Coronary artery (tissue), 2 donors: ENCODE results near the gene NLRP9.

Experiments used
- DNase-seq: peaks from one replicate; pipeline ENCODE4 v3.0.0-alpha.2; 2017; ENCODE audit warnings: low spot score
- H3K27ac ChIP-seq, 2 donors: fragments of 200-600 bp; sonication (generic); one replicate each; pipeline ENCODE4 v1.5.1; 2016 to 2019
- H3K4me3 ChIP-seq: fragments of 200-600 bp; sonication (generic); 2 replicates; pipeline ENCODE4 v1.5.1; 2016; ENCODE audit warnings: mild to moderate bottlenecking, moderate library complexity
- TF ChIP-seq, protein P1 (sequence below): fragments of 200-600 bp; sonication (generic); IDR thresholded peaks from one replicate; pipeline ENCODE4 v1.5.1; 2019; ENCODE audit warnings: antibody characterized with exemption

The NLRP9 gene

GRCh38 chr19:55695511-55696290 is 42.5 kb downstream of the NLRP9 start:
- H3K27ac ChIP-seq = no peak overlapping the region
- DNase-seq = no peak

GRCh38 chr19:55694656-55695491 is 43.3 kb downstream of the NLRP9 start:
- DNase-seq = no peak
- TF ChIP-seq, protein P1, sequence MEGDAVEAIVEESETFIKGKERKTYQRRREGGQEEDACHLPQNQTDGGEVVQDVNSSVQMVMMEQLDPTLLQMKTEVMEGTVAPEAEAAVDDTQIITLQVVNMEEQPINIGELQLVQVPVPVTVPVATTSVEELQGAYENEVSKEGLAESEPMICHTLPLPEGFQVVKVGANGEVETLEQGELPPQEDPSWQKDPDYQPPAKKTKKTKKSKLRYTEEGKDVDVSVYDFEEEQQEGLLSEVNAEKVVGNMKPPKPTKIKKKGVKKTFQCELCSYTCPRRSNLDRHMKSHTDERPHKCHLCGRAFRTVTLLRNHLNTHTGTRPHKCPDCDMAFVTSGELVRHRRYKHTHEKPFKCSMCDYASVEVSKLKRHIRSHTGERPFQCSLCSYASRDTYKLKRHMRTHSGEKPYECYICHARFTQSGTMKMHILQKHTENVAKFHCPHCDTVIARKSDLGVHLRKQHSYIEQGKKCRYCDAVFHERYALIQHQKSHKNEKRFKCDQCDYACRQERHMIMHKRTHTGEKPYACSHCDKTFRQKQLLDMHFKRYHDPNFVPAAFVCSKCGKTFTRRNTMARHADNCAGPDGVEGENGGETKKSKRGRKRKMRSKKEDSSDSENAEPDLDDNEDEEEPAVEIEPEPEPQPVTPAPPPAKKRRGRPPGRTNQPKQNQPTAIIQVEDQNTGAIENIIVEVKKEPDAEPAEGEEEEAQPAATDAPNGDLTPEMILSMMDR = no peak
- Histone ChIP-seq H3K4me3 (no peak overlapping the region), H3K27ac (no peak overlapping the region)

More at GRCh38 chr19:55695511-55696290, 42.5 kb downstream of the NLRP9 start:
- TF ChIP-seq, protein P1 = no peak
- H3K4me3 ChIP-seq = no peak overlapping the region

GRCh38 chr19:55694241-55694655 is 44.0 kb downstream of the NLRP9 start:
- TF ChIP-seq, protein P1 = no peak
- no peak overlapping the region for H3K4me3 ChIP-seq
- no peak for DNase-seq
- H3K27ac ChIP-seq = no peak overlapping the region

DNA sequence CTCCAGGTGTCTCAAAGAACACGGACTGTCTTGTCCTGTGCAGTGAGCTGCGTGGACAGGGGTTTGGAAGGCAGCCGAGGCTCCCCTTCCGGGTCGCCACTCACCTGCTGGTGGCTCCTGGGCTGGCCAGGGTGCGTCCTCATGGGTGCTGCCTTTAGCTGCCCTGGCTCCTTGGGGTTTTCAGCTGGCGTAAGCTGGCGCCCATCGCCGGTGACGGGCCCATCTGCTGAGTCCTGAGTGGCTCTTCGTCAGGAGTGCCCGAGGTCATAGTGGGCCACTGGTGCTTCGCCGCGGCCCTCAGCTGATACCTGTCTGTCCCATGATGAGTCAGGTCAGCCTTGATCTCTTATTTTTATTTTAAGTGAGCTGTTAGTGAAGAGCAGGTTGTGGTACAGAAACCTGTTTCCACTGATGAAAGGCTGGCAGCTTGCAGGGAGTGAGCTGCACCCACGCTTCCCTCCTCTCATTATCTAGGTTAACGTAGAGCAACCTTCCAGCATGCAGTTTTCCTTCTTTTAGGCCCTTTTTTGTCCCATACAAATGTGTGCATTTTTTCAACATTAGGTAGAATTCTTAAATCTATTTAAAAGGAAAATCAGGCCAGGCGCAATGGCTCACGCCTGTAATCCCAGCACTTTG is 44.7 kb downstream of the NLRP9 start:
- DNase-seq = no peak
- TF ChIP-seq, protein P1 = no peak

GRCh38 chr19:55692681-55693081 is 45.5 kb downstream of the NLRP9 start:
- Histone ChIP-seq H3K4me3 (no peak overlapping the region), H3K27ac (no peak overlapping the region)
- TF ChIP-seq, protein P1 = no peak
- no peak for DNase-seq

More for the DNA sequence above, 44.7 kb downstream of the NLRP9 start:
- no peak overlapping the region for H3K4me3 ChIP-seq
- H3K27ac ChIP-seq = no peak overlapping the region

GRCh38 chr19:55691561-55692481 is 46.4 kb downstream of the NLRP9 start:
- H3K27ac ChIP-seq = no peak overlapping the region
- DNase-seq = no peak
- TF ChIP-seq, protein P1 = no peak
- no peak overlapping the region for H3K4me3 ChIP-seq
